ENCODE measurements around the gene TYW1B.
"Not testable (repeated sequence)": the region's sequence is repeated elsewhere in the genome, so short reads cannot be mapped to it uniquely, and the experiment has no call there.

TYW1B gene

DNA sequence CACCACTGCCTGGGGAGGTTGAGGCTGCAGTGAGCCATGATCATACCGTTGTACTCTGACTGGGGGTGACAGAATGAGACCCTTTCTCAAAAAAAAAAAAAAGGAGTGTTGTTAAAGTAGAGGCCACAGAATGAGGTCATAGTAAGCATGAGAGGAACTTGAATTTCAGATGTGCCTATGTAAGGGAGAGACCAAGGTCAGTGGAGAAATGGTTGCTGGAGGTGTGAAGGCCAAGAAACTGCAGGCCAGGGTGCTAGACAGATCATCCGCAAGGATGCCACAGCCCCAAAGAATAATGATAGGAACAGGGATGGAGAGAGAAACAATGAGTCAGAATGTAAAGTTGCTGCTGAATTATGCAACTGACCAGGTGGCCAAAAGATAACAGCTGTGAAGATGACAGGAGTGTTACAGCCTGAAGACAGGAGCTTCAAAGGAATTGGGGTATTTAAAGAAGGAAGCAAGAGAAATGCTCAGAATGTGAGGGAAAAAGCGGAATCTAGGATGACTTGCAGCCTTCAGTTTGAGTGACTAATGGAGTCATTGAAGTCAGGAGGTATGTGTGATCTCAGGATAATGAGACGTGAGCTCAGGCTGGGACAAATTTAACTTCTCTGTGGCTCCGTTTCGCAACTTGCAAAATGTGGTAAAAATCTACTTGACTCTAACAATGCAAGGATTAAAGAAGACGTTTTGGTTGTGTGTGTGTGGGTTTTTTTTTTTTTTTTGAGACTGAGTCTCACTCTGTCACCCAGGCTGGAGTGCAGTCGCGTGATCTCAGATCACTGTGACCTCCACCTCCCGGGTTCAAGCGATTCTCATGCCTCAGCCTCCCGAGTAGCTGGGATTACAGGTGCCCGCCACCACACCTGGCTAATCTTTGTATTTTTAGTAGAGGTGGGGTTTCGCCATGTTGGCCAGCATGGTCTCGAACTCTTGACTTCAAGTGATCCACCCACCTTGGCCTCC, 22.2 kb downstream of the TYW1B start:
- Histone ChIP-seq H3K27me3 (no peaks in the 10 kb centered on the region), H3K9ac (peak overlapping the region in 1 of 11 experiments; percentile 28; a peak in 3 of 22 replicates), H4K20me1 (no peaks in the 10 kb centered on the region), H3K36me3 (peaks cover 17 to 69% (median 37%) of the 10 kb centered on the region in 11 experiments), H3K9me3 (replicated peaks in 1 of 11) (no peaks in the 10 kb centered on the region), H3K27ac (peak overlapping the region in 10 of 11 experiments; percentile 27 to 62 (median 44); a peak in 14 of 22 replicates), H3K4me3 (no peak overlapping the region), H3K4me2 (peak overlapping the region in 6 of 11 experiments; percentile 3 to 39 (median 28); a peak in 5 of 22 replicates), H3K4me1 (peaks cover 0 to 17% (median 5%) of the 10 kb centered on the region in 10 experiments; a peak in 8 of 20 replicates)
- TF ChIP-seq Cebpa-rat (IDR thresholded peaks at IDR 0.05): 0 out of 22 replicates have a peak, but pooled peaks of 1 of the 11 experiments have one; percentile 18

- not testable (repeated sequence) for H4K20me1 ChIP-seq; H3K4me2 ChIP-seq; H3K9ac ChIP-seq; H3K4me3 ChIP-seq; H3K27ac ChIP-seq; H3K9me3 ChIP-seq (replicated peaks in 1 of 11); H3K27me3 ChIP-seq
- H3K36me3 ChIP-seq: peaks cover 17 to 57% (median 31%) of the 10 kb centered on the region in 11 experiments
- peaks cover 0 to 17% (median 5%) of the 10 kb centered on the region in 10 experiments; a peak in 8 of 20 replicates for H3K4me1 ChIP-seq
Measured at GRCh38 chr7:72803778-72804177, 24.2 kb downstream of the TYW1B start.

- Histone ChIP-seq H3K36me3 (peaks cover 22 to 47% (median 34%) of the 10 kb centered on the region in 11 experiments), H3K4me1 (peaks cover 0 to 14% (median 5%) of the 10 kb centered on the region in 10 experiments; a peak in 8 of 20 replicates), H3K9me3 (replicated peaks in 1 of 11) (peaks cover 6 to 10% (median 8%) of the 10 kb centered on the region in 11 experiments; a peak in 18 of 22 replicates)
- not testable (repeated sequence) for H3K27me3 ChIP-seq, H3K9ac ChIP-seq, H4K20me1 ChIP-seq, H3K27ac ChIP-seq, H3K4me2 ChIP-seq, H3K4me3 ChIP-seq
Measured at GRCh38 chr7:72801564-72801963, 26.4 kb downstream of the TYW1B start.

GRCh38 chr7:72795401-72795800, 32.6 kb downstream of the TYW1B start:
- not testable (repeated sequence) for H3K9ac ChIP-seq, H3K27me3 ChIP-seq, H3K4me3 ChIP-seq, H3K4me1 ChIP-seq, H4K20me1 ChIP-seq, H3K4me2 ChIP-seq, H3K27ac ChIP-seq
- peaks cover 8 to 29% (median 16%) of the 10 kb centered on the region in 11 experiments for H3K36me3 ChIP-seq
- peaks cover 6 to 10% (median 8%) of the 10 kb centered on the region in 11 experiments; a peak in 18 of 22 replicates for H3K9me3 ChIP-seq (replicated peaks in 1 of 11)

DNA sequence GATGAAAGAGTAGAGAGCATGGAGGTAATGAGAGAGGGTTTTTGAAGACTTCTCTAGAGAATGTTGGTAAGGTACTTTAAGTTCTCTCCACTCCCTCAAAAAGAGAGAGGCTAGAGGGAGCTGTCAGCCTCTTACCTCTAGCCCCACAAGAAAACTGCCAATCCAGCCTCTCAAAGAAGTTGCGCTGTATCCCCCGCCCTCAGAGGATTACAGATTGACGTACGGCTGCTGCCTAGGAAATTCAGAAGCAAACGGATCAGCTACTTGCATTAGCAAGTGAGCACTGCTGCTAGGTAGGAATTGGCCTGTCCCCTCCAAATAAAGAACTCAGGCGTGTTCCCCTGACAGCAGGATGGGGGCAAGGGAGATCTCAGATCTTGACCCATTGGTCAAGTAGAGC, 34.2 kb downstream of the TYW1B start:
- Histone ChIP-seq H4K20me1 (no peaks in the 10 kb centered on the region), H3K27me3 (no peaks in the 10 kb centered on the region), H3K4me2 (no peak overlapping the region), H3K36me3 (peaks cover 8 to 29% (median 16%) of the 10 kb centered on the region in 11 experiments), H3K9ac (no peak overlapping the region), H3K27ac (no peak overlapping the region), H3K4me1 (no peaks in the 10 kb centered on the region), H3K4me3 (no peak overlapping the region), H3K9me3 (replicated peaks in 1 of 11) (peaks cover 6 to 10% (median 8%) of the 10 kb centered on the region in 11 experiments; a peak in 18 of 22 replicates)
- no peak for TF ChIP-seq Cebpa-rat (IDR thresholded peaks at IDR 0.05)

DNA sequence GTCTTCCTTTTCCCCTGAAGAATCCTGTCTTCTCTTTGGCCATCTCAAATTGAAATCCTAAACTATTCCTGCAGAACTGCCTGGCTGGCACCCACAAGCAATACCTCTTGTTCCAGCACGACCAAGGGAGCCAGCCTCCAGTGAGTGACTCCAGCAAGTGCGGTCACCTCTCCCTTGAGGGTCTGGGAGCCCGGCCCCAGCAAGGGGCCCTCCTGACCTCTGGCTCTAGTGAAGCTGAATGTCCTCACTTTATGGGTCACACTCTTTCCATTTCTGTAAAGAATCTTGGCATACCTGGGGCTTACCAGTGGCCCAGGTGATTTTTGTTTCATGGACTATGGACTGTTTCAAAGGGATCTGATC, 37.3 kb downstream of the TYW1B start:
- peaks cover 0 to 20% (median 8%) of the 10 kb centered on the region in 11 experiments; a peak in 8 of 22 replicates for H3K36me3 ChIP-seq
- H3K4me1 ChIP-seq; H4K20me1 ChIP-seq; H3K4me2 ChIP-seq; H3K4me3 ChIP-seq; H3K27me3 ChIP-seq; H3K9ac ChIP-seq; H3K27ac ChIP-seq; H3K9me3 ChIP-seq (replicated peaks in 1 of 11): not testable (repeated sequence)

DNA sequence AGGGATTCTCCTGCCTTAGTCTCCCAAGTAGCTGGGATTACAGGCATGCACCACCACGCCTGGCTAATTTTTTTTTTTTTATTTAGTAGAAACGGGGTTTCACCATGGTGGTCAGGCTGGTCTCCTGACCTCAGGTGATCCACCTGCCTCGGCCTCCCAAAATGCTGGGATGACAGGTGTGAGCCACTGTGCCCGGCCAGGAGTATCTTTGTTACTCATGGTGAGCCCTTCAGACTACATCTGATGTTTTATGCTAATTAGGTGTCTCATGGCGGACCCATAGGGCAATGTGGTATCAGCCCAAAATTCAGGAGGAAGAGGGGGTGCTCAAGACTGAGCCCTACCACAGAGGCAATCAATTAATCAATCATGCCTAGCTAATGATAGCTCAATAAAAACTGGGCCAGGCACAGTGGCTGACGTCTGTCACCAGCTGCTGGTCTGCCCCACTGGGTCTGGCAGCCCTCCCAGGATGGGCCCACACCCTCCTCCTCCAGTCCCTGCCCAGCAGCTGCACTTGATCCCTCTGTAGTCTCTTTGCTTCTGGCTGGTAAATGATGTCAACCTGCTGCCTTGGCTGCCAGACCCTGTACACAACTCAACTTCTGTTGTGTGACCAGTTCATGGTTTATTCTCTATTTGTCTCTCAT, 37.8 kb downstream of the TYW1B start:
- H3K27me3 ChIP-seq; H4K20me1 ChIP-seq; H3K9me3 ChIP-seq (replicated peaks in 1 of 11); H3K4me2 ChIP-seq; H3K4me3 ChIP-seq; H3K27ac ChIP-seq; H3K9ac ChIP-seq; H3K4me1 ChIP-seq: not testable (repeated sequence)
- H3K36me3 ChIP-seq: peaks cover 0 to 20% (median 8%) of the 10 kb centered on the region in 11 experiments; a peak in 8 of 22 replicates

- Histone ChIP-seq H3K4me2 (no peak overlapping the region), H3K36me3 (peaks cover 0 to 7% (median 0%) of the 10 kb centered on the region in 11 experiments; a peak in 4 of 22 replicates), H3K27me3 (no peaks in the 10 kb centered on the region), H3K9me3 (replicated peaks in 1 of 11) (no peaks in the 10 kb centered on the region), H3K4me1 (no peaks in the 10 kb centered on the region), H3K27ac (no peak overlapping the region), H3K9ac (no peak overlapping the region), H3K4me3 (no peak overlapping the region), H4K20me1 (no peaks in the 10 kb centered on the region)
- no peak for TF ChIP-seq Cebpa-rat (IDR thresholded peaks at IDR 0.05)
Measured at GRCh38 chr7:72785166-72785955, 42.6 kb downstream of the TYW1B start.

GRCh38 chr7:72783601-72784370, 44.2 kb downstream of the TYW1B start:
- H3K9ac ChIP-seq; H3K27me3 ChIP-seq; H3K4me2 ChIP-seq; H4K20me1 ChIP-seq; H3K4me3 ChIP-seq; H3K4me1 ChIP-seq; H3K27ac ChIP-seq; H3K36me3 ChIP-seq; H3K9me3 ChIP-seq (replicated peaks in 1 of 11): not testable (repeated sequence)

Measured in BLaER1 treated with 17β-estradiol and CSF1 and Interleukin-3, amounts not matched to agents 10 nM and 100 nM (cell line).